Gastroesophageal sphincter (tissue), 4 donors: ENCODE data around the gene ABHD3. TPM values are rescaled to one million over a fixed set of nuclear protein-coding genes. Genes with fewer than 3 reads are reported as not detected.

Experiments used
- ATAC-seq: fragments of 150-250 bp; one replicate; pipeline ENCODE4 v1.9.1; 2016; ENCODE audit warnings: mild to moderate bottlenecking, moderate library complexity
- H3K27ac ChIP-seq, 4 donors: fragments of 200-600 bp; sonication (generic) in 3 of 4; 1 replicate in 3 of 4; 2 replicates in 1 of 4; pipeline ENCODE4 v1.5.1; 2016 to 2019
- H3K27me3 ChIP-seq: fragments of 200-600 bp; sonication (generic); one replicate; pipeline ENCODE4 v1.5.1; 2019
- H3K36me3 ChIP-seq, 2 donors: fragments of 200-600 bp; sonication (generic); one replicate each; pipeline ENCODE4 v1.5.1; 2019; ENCODE audit warnings: control low read depth in 1 of 2
- H3K4me1 ChIP-seq, 3 donors: fragments of 200-600 bp; sonication (generic); 1 replicate in 2 of 3; 2 replicates in 1 of 3; pipeline ENCODE4 v1.5.1; 2016 to 2019; ENCODE audit warnings: control low read depth in 2 of 3
- H3K4me3 ChIP-seq, 2 donors: fragments of 200-600 bp; sonication (generic); one replicate each; pipeline ENCODE4 v1.5.1; 2019; ENCODE audit warnings: mild to moderate bottlenecking in 1 of 2, moderate library complexity in 1 of 2
- H3K9me3 ChIP-seq, 3 donors: fragments of 200-600 bp; sonication (generic); one replicate each; pipeline ENCODE4 v1.5.1; 2017 to 2019; ENCODE audit warnings: control low read depth in 2 of 3
- EP300 ChIP-seq: sonication (generic); formaldehyde crosslinking; IDR thresholded peaks from one replicate; pipeline ENCODE4 v1.6.1; 2017; ENCODE audit warnings: antibody characterized with exemption, mild to moderate bottlenecking
- POLR2A ChIP-seq, 2 donors: fragments of 450-650 bp; IDR thresholded peaks; one replicate each; pipeline ENCODE4 v1.6.1; 2017; ENCODE audit warnings: antibody characterized with exemption in 2 of 2, mild to moderate bottlenecking in 2 of 2, moderate library complexity in 1 of 2
- POLR2AphosphoS5 ChIP-seq: sonication (generic); formaldehyde crosslinking; IDR thresholded peaks from one replicate; pipeline ENCODE4 v1.6.1; 2017; ENCODE audit warnings: antibody characterized with exemption
- WGBS, 2 donors: methylation state at CpG; one replicate each; pipeline ENCODE4 v1.1.5; 2018; ENCODE audit warnings: low coverage in 1 of 2; 5-methylcytosine and 5-hydroxymethylcytosine counted together
- total RNA-seq, 4 donors: library from RNA; depleted of rRNA; stranded (reverse); fragments of >200 nt; gene quantifications; one replicate each; pipeline ENCODE4 v1.1.0, GENCODE V29; 2016
- TF ChIP-seq, protein P1 (sequence below), 4 experiments: fragments of 200-600 bp in 2 of 4; fragments of 450-650 bp in 2 of 4; sonication (generic) in 1 of 4; IDR thresholded peaks; one replicate each; pipeline ENCODE4 v1.5.1; 2017 to 2019; ENCODE audit warnings: antibody characterized with exemption in 4 of 4, mild to moderate bottlenecking in 2 of 4, moderate library complexity in 2 of 4

Gene ABHD3
- total RNA-seq, 4 donors from 2014 or later = 4.9 to 18.6 (median 8.5) TPM

DNA sequence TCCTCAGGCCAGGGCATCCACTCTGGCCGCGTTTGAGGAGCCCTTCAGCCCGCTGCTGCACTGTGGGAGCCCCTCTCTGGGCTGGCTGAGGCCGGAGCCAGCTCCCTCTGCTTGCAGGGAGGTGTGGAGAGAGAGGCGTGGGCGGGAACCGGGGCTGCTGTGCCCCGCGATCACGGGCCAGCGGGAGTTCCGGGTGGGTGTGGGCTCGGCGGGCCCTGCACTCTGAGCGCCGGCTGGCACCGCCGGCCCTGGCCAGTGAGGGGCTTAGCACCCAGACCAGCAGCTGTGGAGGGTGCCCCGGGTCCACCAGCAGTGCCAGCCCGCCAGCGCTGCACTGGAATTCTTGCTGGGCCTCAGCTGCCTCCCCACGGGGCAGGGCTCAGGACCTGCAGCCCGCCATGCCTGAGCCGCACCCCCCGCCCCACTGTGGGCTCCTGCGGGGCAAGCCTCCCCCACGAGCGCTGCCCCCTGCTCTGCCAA is 1.9 kb upstream of the ABHD3 start:
- H3K27me3 ChIP-seq = no peaks in the 10 kb centered on the region
- no CpG with 5 or more reads among the region's 28 CpGs for WGBS, 2 donors
- no peak overlapping the region for H3K27ac ChIP-seq
- TF ChIP-seq, protein P1, sequence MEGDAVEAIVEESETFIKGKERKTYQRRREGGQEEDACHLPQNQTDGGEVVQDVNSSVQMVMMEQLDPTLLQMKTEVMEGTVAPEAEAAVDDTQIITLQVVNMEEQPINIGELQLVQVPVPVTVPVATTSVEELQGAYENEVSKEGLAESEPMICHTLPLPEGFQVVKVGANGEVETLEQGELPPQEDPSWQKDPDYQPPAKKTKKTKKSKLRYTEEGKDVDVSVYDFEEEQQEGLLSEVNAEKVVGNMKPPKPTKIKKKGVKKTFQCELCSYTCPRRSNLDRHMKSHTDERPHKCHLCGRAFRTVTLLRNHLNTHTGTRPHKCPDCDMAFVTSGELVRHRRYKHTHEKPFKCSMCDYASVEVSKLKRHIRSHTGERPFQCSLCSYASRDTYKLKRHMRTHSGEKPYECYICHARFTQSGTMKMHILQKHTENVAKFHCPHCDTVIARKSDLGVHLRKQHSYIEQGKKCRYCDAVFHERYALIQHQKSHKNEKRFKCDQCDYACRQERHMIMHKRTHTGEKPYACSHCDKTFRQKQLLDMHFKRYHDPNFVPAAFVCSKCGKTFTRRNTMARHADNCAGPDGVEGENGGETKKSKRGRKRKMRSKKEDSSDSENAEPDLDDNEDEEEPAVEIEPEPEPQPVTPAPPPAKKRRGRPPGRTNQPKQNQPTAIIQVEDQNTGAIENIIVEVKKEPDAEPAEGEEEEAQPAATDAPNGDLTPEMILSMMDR (IDR thresholded peaks at IDR 0.05) = no peak
- TF ChIP-seq POLR2AphosphoS5 = no peak
- peaks cover 0 to 7% of the 10 kb centered on the region in 2 donors for H3K36me3 ChIP-seq
- H3K4me1 ChIP-seq = peaks cover 0 to 25% (median 3%) of the 10 kb centered on the region in 3 donors
- ATAC-seq = no peak
- H3K9me3 ChIP-seq = no peaks in the 10 kb centered on the region
- no peak overlapping the region for H3K4me3 ChIP-seq

DNA sequence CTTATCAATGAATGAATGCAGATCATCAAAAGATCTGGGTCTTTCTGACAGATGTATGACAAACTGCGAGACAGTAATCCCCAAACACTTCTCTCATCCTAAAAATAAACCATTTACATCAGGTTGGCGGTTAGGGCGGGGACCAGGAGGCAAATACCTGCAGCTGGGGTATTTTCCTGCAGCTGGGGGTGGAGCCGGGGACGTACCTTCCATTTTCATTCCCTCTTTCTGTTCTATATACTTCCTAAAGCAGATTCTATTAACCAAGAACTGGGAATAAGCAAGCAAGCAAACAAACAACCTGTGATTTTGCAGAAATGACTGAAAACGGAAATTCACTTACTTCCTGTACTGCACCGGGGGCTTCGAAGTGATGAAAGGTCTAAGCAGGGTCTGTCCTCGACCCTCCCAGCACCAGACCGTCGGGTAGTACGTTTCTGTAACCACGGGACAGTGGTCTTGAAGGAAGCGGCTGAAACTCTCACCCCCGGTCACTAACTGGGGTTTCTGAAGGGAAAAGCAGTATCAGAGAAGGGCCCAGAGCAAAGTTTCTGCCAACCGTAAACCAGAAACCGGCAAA is 1.2 kb downstream of the ABHD3 start:
- WGBS, 2 donors = 0 to 31% methylated on average over 2 to 3 of the region's 17 CpGs
- TF ChIP-seq, protein P1 (IDR thresholded peaks at IDR 0.05) = no peak
- TF ChIP-seq POLR2AphosphoS5 (no peak), POLR2A (IDR thresholded peaks at IDR 0.05) (no peak), EP300 (no peak)
- Histone ChIP-seq H3K9me3 (no peaks in the 10 kb centered on the region), H3K4me1 (peaks cover 0 to 25% (median 3%) of the 10 kb centered on the region in 3 donors), H3K36me3 (peaks cover 0 to 24% of the 10 kb centered on the region in 2 donors), H3K27me3 (no peaks in the 10 kb centered on the region), H3K27ac (peak overlapping the region in 3 of 4 donors; percentile 93 to 98 (median 94)), H3K4me3 (peak overlapping the region; percentile 72 to 96)
- ATAC-seq = no peak

DNA sequence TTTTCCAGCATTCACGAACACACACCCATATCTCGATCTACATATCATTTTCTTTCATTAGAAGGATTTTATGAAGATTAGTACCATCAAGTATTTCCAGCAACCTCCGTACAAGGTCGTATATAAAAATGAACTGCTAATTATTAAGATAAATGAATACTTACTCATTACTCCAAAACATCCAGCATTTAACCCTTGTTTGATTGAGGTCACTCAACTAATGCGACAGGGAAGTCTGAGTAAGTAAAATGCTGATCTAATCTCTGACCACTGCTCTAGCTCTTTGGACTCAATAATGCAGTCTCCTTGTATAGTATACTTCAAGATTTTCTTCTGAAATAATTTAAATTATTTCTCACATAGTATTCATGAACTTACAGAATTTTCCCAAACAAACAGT is 2.0 kb downstream of the ABHD3 start:
- 83 to 91% methylated on average over 5 of the region's 5 CpGs for WGBS, 2 donors
- ATAC-seq = no peak

DNA sequence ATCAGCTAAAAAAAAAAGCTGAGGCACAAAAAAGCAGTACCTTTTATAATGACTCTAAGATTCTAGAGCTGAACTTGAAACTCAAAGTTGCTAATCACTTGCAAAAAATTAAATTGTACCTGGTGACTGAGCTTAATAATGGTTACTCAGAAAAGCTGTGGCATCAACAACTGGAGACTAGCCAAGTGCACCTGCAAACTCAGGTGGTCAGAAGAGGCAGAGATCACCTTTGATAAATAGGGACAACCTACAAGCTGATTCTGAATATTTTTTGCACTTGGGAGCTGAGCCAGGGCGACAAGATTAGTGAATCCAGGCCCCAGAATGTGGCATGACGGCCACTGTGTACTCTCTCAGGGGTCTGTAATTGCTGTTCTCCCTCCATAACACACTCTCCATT is 3.0 kb downstream of the ABHD3 start:
- no peak for TF ChIP-seq POLR2A (IDR thresholded peaks at IDR 0.05)
- no peak for TF ChIP-seq EP300
- TF ChIP-seq, protein P1 (IDR thresholded peaks at IDR 0.05) = no peak
- TF ChIP-seq POLR2AphosphoS5 = no peak
- peaks cover 0 to 25% (median 3%) of the 10 kb centered on the region in 3 donors for H3K4me1 ChIP-seq
- H3K36me3 ChIP-seq = peaks cover 0 to 30% of the 10 kb centered on the region in 2 donors
- H3K4me3 ChIP-seq = no peak overlapping the region
- ATAC-seq = no peak
- H3K9me3 ChIP-seq = no peaks in the 10 kb centered on the region
- H3K27ac ChIP-seq = no peak overlapping the region
- WGBS, 2 donors = 89 to 90% methylated on average over 1 to 2 of the region's 2 CpGs
- H3K27me3 ChIP-seq = no peaks in the 10 kb centered on the region

More for the DNA sequence above, 2.0 kb downstream of the ABHD3 start:
- H3K4me3 ChIP-seq = no peak overlapping the region
- no peaks in the 10 kb centered on the region for H3K27me3 ChIP-seq
- H3K4me1 ChIP-seq = peaks cover 0 to 25% (median 3%) of the 10 kb centered on the region in 3 donors
- H3K36me3 ChIP-seq = peaks cover 0 to 26% of the 10 kb centered on the region in 2 donors
- no peaks in the 10 kb centered on the region for H3K9me3 ChIP-seq
- TF ChIP-seq, protein P1 (IDR thresholded peaks at IDR 0.05) = no peak
- TF ChIP-seq POLR2A (IDR thresholded peaks at IDR 0.05) = no peak
- TF ChIP-seq EP300 = no peak
- no peak for TF ChIP-seq POLR2AphosphoS5
- H3K27ac ChIP-seq = no peak overlapping the region

DNA sequence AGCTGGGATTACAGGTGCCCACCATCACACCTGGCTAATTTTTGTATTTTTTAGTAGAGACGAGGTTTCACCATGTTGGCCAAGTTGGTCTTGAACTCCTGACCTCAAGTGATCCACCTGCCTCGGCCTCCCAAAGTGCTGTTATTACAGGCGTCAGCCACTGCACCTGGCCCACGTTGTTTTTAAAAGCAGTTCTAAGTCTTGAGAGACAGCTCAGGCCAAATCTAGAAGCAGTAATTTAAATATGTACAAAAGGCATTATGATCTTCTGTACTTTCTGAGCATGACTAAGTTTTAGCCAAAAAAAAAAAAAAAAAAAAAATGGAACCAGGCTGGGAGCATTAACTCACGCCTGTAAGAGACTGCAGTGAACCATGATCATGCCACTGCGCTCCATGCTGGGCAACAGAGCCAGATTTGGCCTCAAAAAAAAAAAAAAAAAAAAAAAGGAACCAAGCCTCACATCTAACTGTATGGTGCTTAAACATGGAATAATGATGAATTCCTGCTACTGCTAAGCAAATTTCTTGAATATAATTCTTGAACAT is 4.0 kb downstream of the ABHD3 start:
- Histone ChIP-seq H3K27ac (no peak overlapping the region), H3K27me3 (no peaks in the 10 kb centered on the region), H3K36me3 (peaks cover 0 to 30% of the 10 kb centered on the region in 2 donors), H3K4me1 (peaks cover 0 to 15% (median 3%) of the 10 kb centered on the region in 3 donors), H3K4me3 (no peak overlapping the region), H3K9me3 (no peaks in the 10 kb centered on the region)
- ATAC-seq = no peak
- 67 to 81% methylated on average over 6 of the region's 6 CpGs for WGBS, 2 donors
- TF ChIP-seq POLR2A (IDR thresholded peaks at IDR 0.05) (no peak), EP300 (no peak), POLR2AphosphoS5 (no peak)
- TF ChIP-seq, protein P1 (IDR thresholded peaks at IDR 0.05) = no peak
